GM18873 (cell line): ENCODE results near the gene OR13D1.
"Not testable (repeated sequence)": the region's sequence is repeated elsewhere in the genome, so short reads cannot be mapped to it uniquely, and the experiment has no call there.

Source experiments
- ATAC-seq: cut with Tn5 transposase; IDR thresholded peaks from one replicate; pipeline ENCODE4 v1.9.1; 2021; ENCODE audit warnings: mild to moderate bottlenecking, moderate library complexity, moderate number of reproducible peaks; ENCODE audit not compliant: unreplicated experiment, low FRiP score

Gene OR13D1

GRCh38 chr9:104694218-104694617 lies at the start of gene OR13D1:
TSS of gene OR13D1 (plus strand) at chr9:104694518. CDS start at chr9:104694518, 0 bp downstream.
- no peak for ATAC-seq

- no peak for ATAC-seq
Measured at GRCh38 chr9:104658496-104659195, 35.7 kb upstream of the OR13D1 start.

- ATAC-seq, result no peak
Measured at GRCh38 chr9:104675611-104676010, 18.7 kb upstream of the OR13D1 start.

GRCh38 chr9:104682642-104683041 lies 11.7 kb upstream of the OR13D1 start:
- ATAC-seq, result peak; percentile 52

GRCh38 chr9:104686081-104686480 lies 8.2 kb upstream of the OR13D1 start:
- ATAC-seq, result no peak

GRCh38 chr9:104700306-104700705 lies 6.0 kb downstream of the OR13D1 start:
- ATAC-seq, result no peak

- not testable (repeated sequence) for ATAC-seq
Measured at GRCh38 chr9:104708737-104709136, 14.4 kb downstream of the OR13D1 start.

DNA sequence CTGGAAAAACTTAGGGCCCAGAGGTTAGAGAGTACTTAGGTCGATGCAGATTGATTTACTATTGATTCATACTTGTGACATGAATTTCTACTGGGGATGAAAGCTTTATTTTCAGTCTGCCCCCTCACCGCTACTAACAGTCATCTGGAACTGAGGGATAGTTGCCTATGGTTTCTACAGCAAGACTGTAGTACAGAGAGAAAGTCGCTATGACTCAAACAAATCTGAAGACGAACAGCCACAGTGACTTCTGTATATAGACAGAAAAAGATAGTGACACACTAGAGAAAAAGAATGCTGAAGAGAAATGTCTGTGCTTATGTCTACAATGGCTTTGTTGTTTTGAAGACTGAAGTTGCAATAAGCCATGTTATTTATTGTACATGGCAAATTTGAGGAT lies 17.3 kb downstream of the OR13D1 start:
- no peak for ATAC-seq

GRCh38 chr9:104725014-104725413 lies 30.7 kb downstream of the OR13D1 start:
- ATAC-seq, result no peak

- ATAC-seq, result no peak
Measured at GRCh38 chr9:104738452-104738851, 44.1 kb downstream of the OR13D1 start.

- ATAC-seq, result no peak
Measured at GRCh38 chr9:104740621-104741020, 46.3 kb downstream of the OR13D1 start.

DNA sequence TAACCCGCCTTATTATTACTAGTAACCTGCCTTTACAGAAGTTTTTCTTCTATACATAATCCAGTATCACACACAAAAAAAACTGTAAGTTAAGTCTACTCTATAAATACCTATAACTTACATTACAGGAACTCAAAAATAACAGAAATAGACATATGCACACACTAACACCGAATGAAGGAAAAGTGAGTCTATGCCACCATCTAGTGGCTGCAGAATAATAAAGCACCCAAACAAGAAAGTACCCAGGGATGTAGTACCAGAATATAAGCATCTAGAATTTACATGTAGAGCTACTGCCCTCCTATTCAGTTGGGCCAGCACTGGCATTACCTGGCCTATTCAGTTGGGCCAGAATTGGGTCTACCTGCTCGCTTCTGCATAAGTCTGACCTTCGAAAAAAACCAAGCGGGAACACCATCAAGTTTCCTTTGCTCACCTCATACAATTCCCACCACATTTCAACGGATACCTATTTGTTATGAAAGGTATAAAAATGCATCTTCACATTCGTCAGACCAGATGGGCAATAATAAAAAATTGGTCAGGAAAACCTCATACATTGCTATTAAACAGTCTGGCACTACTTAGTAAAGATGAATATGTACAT lies 49.2 kb downstream of the OR13D1 start:
- peak; percentile 65 for ATAC-seq
